Ascending aorta (tissue), 2 donors: Measurements from ENCODE around the gene EXOC4. TPM values are rescaled to one million over a fixed set of nuclear protein-coding genes. Genes with fewer than 3 reads are reported as not detected.
"Not testable (repeated sequence)": the region's sequence is repeated elsewhere in the genome, so short reads cannot be mapped to it uniquely, and the experiment has no call there.

ENCODE experiments used
- DNase-seq, 2 donors: peaks; one replicate each; pipeline ENCODE4 v3.0.0-alpha.2; 2019; ENCODE audit warnings: low spot score in 2 of 2
- H3K27ac ChIP-seq, 2 donors: fragments of 200-600 bp; sonication (generic); one replicate each; pipeline ENCODE4 v1.5.1; 2016 to 2017; ENCODE audit warnings: mild to moderate bottlenecking in 1 of 2
- H3K27me3 ChIP-seq: fragments of 200-600 bp; sonication (generic); one replicate; pipeline ENCODE4 v1.5.1; 2017
- H3K36me3 ChIP-seq, 2 donors: fragments of 200-600 bp; sonication (generic); one replicate each; pipeline ENCODE4 v1.5.1; 2016
- H3K4me1 ChIP-seq, 2 donors: fragments of 200-600 bp; sonication (generic); one replicate each; pipeline ENCODE4 v1.5.1; 2016 to 2017; ENCODE audit warnings: mild to moderate bottlenecking in 1 of 2
- H3K4me3 ChIP-seq, 2 donors: fragments of 200-600 bp; sonication (generic); one replicate each; pipeline ENCODE4 v1.5.1; 2016 to 2017; ENCODE audit warnings: mild to moderate bottlenecking in 1 of 2
- H3K9me3 ChIP-seq, 2 donors: fragments of 200-600 bp; sonication (generic); one replicate each; pipeline ENCODE4 v1.5.1; 2016
- intact Hi-C: fragments of 100-400 bp; cut with DNase I; formaldehyde crosslinking; loops from one replicate; pipeline ENCODE4 v1.15.1; 2023
- total RNA-seq: library from RNA; depleted of rRNA; stranded (reverse); fragments of >200 nt; gene quantifications from one replicate; pipeline ENCODE4 v1.1.0, GENCODE V29; 2016
- TF ChIP-seq, protein P1 (sequence below), 3 experiments: fragments of 200-600 bp in 2 of 3; fragments of 450-650 bp in 1 of 3; sonication (generic) in 2 of 3; IDR thresholded peaks; one replicate each; pipeline ENCODE4 v1.5.1; 2016 to 2019; ENCODE audit warnings: antibody characterized with exemption in 3 of 3, mild to moderate bottlenecking in 1 of 3, moderate library complexity in 1 of 3

Gene EXOC4
- 27.1 TPM for total RNA-seq

DNA sequence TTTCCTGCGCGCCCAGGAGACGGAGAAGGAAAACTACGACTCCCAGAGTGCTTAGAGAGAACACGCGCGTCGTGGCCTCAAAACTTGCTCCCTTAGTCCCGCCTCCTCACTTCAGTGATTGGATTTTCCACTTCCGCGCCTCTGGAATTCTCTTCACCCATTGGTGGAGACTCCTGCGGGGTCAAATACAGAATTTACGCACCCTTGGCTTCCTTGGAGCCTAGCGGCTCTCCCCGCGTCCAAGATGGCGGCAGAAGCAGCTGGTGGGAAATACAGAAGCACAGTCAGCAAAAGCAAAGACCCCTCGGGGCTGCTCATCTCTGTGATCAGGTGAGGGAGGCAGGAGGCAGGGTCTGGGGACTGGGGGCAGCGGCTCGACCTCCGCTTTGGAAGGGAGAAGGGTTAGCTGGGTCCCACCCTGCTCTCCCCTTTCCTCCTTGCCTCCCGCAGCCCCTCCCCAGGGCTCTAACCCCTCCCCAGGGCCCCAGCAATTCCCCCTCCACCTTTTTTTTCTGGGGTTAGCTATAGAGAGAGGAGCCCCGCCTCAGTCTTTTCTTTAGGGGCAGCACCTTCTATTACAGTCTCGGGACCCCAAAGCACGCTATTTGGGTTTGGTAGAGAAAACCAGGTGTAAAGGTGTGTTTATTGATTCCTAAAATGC lies at the start of gene EXOC4:
EXOC4 (plus strand) TSS at position 221 of the 661 bp plus-strand sequence.
- TF ChIP-seq, protein P1, sequence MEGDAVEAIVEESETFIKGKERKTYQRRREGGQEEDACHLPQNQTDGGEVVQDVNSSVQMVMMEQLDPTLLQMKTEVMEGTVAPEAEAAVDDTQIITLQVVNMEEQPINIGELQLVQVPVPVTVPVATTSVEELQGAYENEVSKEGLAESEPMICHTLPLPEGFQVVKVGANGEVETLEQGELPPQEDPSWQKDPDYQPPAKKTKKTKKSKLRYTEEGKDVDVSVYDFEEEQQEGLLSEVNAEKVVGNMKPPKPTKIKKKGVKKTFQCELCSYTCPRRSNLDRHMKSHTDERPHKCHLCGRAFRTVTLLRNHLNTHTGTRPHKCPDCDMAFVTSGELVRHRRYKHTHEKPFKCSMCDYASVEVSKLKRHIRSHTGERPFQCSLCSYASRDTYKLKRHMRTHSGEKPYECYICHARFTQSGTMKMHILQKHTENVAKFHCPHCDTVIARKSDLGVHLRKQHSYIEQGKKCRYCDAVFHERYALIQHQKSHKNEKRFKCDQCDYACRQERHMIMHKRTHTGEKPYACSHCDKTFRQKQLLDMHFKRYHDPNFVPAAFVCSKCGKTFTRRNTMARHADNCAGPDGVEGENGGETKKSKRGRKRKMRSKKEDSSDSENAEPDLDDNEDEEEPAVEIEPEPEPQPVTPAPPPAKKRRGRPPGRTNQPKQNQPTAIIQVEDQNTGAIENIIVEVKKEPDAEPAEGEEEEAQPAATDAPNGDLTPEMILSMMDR (IDR thresholded peaks at IDR 0.05), result no peak
- Histone ChIP-seq H3K4me1 (peaks cover 0 to 2% of the 10 kb centered on the region in 2 donors), H3K27me3 (no peaks in the 10 kb centered on the region), H3K9me3 (no peaks in the 10 kb centered on the region), H3K27ac (peak within 1 kb of the TSS; percentile 81 to 85), H3K4me3 (peak within 1 kb of the TSS; percentile 87 to 99), H3K36me3 (no peaks in the 10 kb centered on the region)
- intact Hi-C loops, result loop anchor here (2.0 to 10.0 kb wide), 4 partner anchors 172 to 1202 kb away; partner anchors contain the start of genes AKR1B1, LRGUK and SLC35B4
- DNase-seq, result peak; percentile 69 to 96

DNA sequence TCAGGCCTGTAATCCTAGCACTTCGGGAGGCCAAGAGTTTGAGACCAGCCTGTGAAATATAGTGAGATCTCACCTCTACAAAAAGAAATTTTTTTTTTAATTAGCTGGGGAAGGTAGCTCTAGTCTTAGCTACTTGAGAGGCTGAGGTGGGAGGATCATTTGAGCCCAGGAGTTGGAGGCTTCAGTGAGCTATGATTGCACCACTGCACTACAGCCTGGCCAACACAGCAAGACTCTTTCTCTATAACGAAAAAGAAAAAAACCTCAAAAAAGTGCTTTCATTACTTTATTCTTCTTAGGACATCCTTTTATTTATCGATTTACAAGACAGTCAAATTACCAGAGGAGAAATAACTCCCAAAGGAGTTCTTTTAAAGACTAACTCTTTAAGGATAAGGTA lies 49.4 kb upstream of the EXOC4 start:
- DNase-seq, result no peak
- H3K9me3 ChIP-seq, result no peaks in the 10 kb centered on the region
- TF ChIP-seq, protein P1 (IDR thresholded peaks at IDR 0.05), result no peak

DNA sequence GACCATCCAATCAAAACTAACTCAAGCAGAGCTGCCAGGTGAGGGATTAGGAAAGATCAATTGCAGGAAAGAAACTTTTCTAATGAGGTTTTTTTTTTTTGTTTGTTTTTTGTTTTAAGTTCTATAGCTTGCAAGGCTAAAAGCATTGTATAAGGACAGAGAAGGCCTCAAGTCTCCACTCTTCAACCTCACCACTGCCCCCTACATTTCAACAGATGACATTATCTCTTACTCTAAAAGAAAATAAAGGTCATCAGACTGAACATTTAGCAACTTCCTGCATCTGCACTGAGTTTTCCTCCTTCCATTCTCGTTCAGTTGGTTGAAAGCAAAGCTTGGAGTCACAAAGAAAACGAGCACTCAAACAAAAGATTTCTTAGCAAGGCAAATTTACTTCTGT lies 45.2 kb upstream of the EXOC4 start:
- Histone ChIP-seq H3K4me1 (no peaks in the 10 kb centered on the region), H3K9me3 (no peaks in the 10 kb centered on the region), H3K36me3 (no peaks in the 10 kb centered on the region), H3K27me3 (no peaks in the 10 kb centered on the region), H3K4me3 (no peak overlapping the region), H3K27ac (no peak overlapping the region)
- intact Hi-C loops, result no loop called here
- TF ChIP-seq, protein P1 (IDR thresholded peaks at IDR 0.05), result no peak
- DNase-seq, result no peak

More for the DNA sequence above, 49.4 kb upstream of the EXOC4 start:
- Histone ChIP-seq H3K4me1 (no peaks in the 10 kb centered on the region), H3K36me3 (no peaks in the 10 kb centered on the region), H3K27me3 (no peaks in the 10 kb centered on the region), H3K27ac (no peak overlapping the region), H3K4me3 (no peak overlapping the region)
- intact Hi-C loops, result no loop called here

DNA sequence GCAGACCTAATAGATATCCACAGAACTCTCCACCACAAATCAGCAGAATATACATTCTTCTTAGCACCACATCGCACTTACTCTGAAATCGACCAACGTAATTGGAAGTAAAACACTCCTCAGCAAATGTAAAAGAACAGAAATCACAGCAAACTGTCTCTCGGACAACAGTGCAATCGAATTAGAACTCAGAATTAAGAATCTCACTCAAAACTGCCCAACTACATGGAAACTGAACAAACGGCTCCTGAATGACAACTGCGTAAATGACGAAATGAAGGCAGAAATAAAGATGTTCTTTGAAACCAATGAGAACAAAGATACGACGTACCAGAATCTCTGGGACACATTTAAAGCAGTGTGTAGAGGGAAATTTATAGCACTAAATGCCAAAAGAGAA lies 42.1 kb upstream of the EXOC4 start:
- not testable (repeated sequence) for H3K36me3 ChIP-seq

DNA sequence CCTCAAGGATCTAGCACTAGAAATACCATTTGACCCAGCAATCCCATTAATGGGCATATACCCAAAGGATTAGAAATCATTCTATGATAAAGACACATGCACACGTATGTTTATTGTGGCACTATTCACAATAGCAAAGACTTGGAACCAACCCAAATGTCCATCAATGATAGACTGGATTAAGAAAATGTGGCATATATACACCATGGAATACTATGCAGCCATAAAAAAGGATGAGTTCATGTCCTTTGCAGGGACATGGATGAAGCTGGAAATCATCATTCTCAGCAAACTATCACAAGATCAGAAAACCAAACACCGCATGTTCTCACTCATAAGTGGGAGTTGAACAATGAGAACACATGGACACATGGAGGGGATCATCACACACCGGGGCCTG lies 39.1 kb upstream of the EXOC4 start:
- H3K36me3 ChIP-seq, H3K9me3 ChIP-seq, H3K27ac ChIP-seq, H3K4me1 ChIP-seq, intact Hi-C loops, H3K27me3 ChIP-seq, H3K4me3 ChIP-seq, DNase-seq: not testable (repeated sequence)

More for the DNA sequence above, 42.1 kb upstream of the EXOC4 start:
- H3K4me1 ChIP-seq, H3K4me3 ChIP-seq, H3K27me3 ChIP-seq, H3K9me3 ChIP-seq, DNase-seq, intact Hi-C loops, H3K27ac ChIP-seq: not testable (repeated sequence)

DNA sequence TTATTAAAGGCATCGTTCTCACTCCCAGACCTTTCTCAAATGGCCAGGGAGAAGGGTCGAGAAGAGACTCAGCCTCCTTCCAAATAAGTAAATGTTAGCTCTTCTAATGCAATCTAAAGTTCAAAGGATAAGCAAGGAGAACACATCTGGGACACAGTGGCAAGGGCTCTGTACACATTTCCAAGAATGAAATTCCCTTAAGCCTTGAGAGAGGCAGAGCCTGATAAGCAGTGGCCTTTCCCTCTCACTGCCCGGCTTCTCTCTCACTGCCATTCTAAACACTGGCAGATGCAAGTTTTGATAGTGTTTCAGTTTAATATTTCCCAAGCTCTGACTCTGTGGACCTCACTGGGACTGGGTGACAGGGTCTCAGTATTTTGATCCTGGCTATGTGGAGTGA lies 35.1 kb upstream of the EXOC4 start:
- no peak overlapping the region for H3K4me3 ChIP-seq
- H3K27ac ChIP-seq, result no peak overlapping the region
- no peaks in the 10 kb centered on the region for H3K27me3 ChIP-seq
- no peaks in the 10 kb centered on the region for H3K4me1 ChIP-seq
- H3K9me3 ChIP-seq, result no peaks in the 10 kb centered on the region
- H3K36me3 ChIP-seq, result no peaks in the 10 kb centered on the region
- DNase-seq, result no peak
- TF ChIP-seq, protein P1 (IDR thresholded peaks at IDR 0.05), result no peak
- intact Hi-C loops, result no loop called here
